Measurements from ENCODE around the gene CLDN10.

- no peak for TF ChIP-seq POLR2AphosphoS5 (IDR thresholded peaks at IDR 0.05)
- TF ChIP-seq, protein P1, sequence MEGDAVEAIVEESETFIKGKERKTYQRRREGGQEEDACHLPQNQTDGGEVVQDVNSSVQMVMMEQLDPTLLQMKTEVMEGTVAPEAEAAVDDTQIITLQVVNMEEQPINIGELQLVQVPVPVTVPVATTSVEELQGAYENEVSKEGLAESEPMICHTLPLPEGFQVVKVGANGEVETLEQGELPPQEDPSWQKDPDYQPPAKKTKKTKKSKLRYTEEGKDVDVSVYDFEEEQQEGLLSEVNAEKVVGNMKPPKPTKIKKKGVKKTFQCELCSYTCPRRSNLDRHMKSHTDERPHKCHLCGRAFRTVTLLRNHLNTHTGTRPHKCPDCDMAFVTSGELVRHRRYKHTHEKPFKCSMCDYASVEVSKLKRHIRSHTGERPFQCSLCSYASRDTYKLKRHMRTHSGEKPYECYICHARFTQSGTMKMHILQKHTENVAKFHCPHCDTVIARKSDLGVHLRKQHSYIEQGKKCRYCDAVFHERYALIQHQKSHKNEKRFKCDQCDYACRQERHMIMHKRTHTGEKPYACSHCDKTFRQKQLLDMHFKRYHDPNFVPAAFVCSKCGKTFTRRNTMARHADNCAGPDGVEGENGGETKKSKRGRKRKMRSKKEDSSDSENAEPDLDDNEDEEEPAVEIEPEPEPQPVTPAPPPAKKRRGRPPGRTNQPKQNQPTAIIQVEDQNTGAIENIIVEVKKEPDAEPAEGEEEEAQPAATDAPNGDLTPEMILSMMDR (IDR thresholded peaks at IDR 0.05) = no peak
- TF ChIP-seq POLR2A (IDR thresholded peaks at IDR 0.05) = no peak
Measured at GRCh38 chr13:95530178-95530577, 22.3 kb upstream of the CLDN10 start.

Measured in transverse colon (tissue), 4 donors.